ENCODE results near the gene CBX6. TPM values are rescaled to one million over a fixed set of nuclear protein-coding genes. Genes with fewer than 3 reads are reported as not detected.

Gene CBX6
- total and polyA plus RNA-seq, 2 donors from 2014 or later, result 24.9 to 113 TPM

DNA sequence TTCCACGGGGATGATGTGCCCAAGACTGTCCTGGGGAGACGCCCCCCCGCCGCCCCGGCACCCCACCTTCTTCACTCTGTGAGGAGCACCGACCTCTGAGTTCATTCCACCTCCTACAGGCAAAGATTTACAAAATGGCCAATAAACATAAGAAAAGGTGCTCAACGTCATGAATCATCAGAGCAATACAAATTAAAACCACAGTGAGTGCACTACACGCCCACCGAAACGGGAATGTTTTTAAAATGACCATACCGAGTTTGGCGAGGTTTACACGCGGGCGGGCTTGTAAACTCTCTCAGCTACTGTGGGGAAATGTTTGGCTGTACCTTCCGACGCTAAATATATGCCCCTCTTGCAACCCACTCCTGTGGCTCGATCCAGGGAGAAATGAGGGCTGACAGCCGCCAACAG, 36.1 kb downstream of the CBX6 start:
- Histone ChIP-seq H3K27me3 (ENCODE audit: control insufficient read depth, insufficient read depth, low read length) (no peaks in the 10 kb centered on the region), H3K36me3 (ENCODE audit: control insufficient read depth in 2 of 3, insufficient read depth in 3 of 3, low read length in 3 of 3) (no peaks in the 10 kb centered on the region), H3K9me3 (ENCODE audit: control insufficient read depth in 2 of 3, insufficient read depth in 1 of 3, low read length in 3 of 3) (no peaks in the 10 kb centered on the region), H3K27ac (ENCODE audit: low read depth in 2 of 2, low read length in 2 of 2) (no peak overlapping the region), H3K4me3 (ENCODE audit: low read length in 3 of 3) (no peak overlapping the region), H3K4me1 (ENCODE audit: control insufficient read depth in 2 of 3, insufficient read depth in 2 of 3, low read depth in 1 of 3, low read length in 3 of 3) (no peaks in the 10 kb centered on the region), H3K9ac (ENCODE audit: low read length in 3 of 3) (no peak overlapping the region)
- no peak for DNase-seq
- TF ChIP-seq, protein P1, sequence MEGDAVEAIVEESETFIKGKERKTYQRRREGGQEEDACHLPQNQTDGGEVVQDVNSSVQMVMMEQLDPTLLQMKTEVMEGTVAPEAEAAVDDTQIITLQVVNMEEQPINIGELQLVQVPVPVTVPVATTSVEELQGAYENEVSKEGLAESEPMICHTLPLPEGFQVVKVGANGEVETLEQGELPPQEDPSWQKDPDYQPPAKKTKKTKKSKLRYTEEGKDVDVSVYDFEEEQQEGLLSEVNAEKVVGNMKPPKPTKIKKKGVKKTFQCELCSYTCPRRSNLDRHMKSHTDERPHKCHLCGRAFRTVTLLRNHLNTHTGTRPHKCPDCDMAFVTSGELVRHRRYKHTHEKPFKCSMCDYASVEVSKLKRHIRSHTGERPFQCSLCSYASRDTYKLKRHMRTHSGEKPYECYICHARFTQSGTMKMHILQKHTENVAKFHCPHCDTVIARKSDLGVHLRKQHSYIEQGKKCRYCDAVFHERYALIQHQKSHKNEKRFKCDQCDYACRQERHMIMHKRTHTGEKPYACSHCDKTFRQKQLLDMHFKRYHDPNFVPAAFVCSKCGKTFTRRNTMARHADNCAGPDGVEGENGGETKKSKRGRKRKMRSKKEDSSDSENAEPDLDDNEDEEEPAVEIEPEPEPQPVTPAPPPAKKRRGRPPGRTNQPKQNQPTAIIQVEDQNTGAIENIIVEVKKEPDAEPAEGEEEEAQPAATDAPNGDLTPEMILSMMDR (IDR thresholded peaks at IDR 0.05; ENCODE audit: borderline replicate concordance, extremely low read depth, insufficient read depth), result no peak
- intact Hi-C loops (cut with DNase I), result no loop called here
- FAIRE-seq, result no peak

DNA sequence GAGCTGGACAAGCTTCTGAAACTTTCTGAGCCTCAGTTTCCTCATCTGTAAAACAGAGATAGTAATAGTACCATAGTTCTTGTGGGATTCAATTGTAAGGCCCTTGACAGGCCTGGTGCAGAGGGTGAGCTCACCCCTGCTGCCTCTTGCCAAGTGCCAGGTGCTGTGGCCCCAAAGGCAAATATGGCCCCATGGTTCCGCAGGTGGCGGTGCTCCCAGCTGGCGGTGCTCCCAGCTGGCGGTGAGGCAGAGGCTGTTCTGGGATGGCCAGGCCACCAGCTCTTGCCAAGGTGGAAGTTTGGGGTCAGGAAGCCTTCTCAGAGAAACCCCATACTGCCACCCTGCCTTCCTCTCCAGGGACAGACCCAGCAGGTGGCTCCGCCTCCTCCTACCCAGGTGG, 37.0 kb downstream of the CBX6 start:
- H3K27me3 ChIP-seq (ENCODE audit: control insufficient read depth, insufficient read depth, low read length), result no peaks in the 10 kb centered on the region
- no peak for FAIRE-seq
- TF ChIP-seq, protein P1 (IDR thresholded peaks at IDR 0.05; ENCODE audit: borderline replicate concordance, extremely low read depth, insufficient read depth), result no peak

DNA sequence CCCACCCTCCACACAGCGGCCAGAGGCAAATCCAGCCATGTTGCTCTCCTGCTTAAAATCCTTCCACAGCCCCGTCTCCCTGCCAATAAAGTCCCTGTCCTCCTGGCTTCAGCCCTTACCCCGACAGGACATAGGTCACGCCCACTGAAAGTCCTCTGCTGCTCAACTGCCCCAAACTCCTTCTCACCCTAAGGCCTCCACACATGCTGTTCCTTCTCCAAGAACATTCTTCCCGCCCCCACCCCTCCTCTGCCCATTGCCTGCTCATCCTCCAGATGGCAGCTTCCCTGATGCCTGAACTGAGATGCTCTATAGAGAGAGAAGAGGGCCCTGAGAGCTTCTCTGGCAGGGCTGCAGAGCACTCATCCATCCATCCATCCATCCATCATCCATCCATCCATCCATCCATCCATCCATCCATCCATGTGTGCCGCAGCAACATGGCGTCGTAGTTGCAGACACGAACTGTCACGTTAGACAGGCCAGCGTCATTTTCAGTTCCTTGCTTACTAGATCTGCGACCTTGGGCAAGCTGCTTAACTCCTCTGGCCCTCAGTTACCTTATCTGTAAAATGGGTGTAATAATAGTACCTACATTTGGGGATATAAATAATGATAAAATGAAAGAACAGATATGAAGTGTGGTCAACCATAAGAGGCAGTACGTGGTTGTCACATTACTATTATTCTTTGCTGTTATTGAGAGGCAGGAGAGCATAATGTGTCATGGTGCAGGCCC, 37.6 kb downstream of the CBX6 start:
- FAIRE-seq (no peak), DNase-seq (no peak)
- H3K9ac ChIP-seq (ENCODE audit: low read length in 3 of 3), result no peak overlapping the region
- TF ChIP-seq, protein P1 (IDR thresholded peaks at IDR 0.05; ENCODE audit: borderline replicate concordance, extremely low read depth, insufficient read depth), result no peak
- no peak overlapping the region for H3K27ac ChIP-seq (ENCODE audit: low read depth in 2 of 2, low read length in 2 of 2)
- H3K4me1 ChIP-seq (ENCODE audit: control insufficient read depth in 2 of 3, insufficient read depth in 2 of 3, low read depth in 1 of 3, low read length in 3 of 3), result no peaks in the 10 kb centered on the region
- intact Hi-C loops (cut with DNase I), result no loop called here
- no peaks in the 10 kb centered on the region for H3K36me3 ChIP-seq (ENCODE audit: control insufficient read depth in 2 of 3, insufficient read depth in 3 of 3, low read length in 3 of 3)
- H3K4me3 ChIP-seq (ENCODE audit: low read length in 3 of 3), result no peak overlapping the region
- no peaks in the 10 kb centered on the region for H3K27me3 ChIP-seq (ENCODE audit: control insufficient read depth, insufficient read depth, low read length)
- no peaks in the 10 kb centered on the region for H3K9me3 ChIP-seq (ENCODE audit: control insufficient read depth in 2 of 3, insufficient read depth in 1 of 3, low read length in 3 of 3)

More for the DNA sequence above, 37.0 kb downstream of the CBX6 start:
- no peaks in the 10 kb centered on the region for H3K4me1 ChIP-seq (ENCODE audit: control insufficient read depth in 2 of 3, insufficient read depth in 2 of 3, low read depth in 1 of 3, low read length in 3 of 3)
- H3K9ac ChIP-seq (ENCODE audit: low read length in 3 of 3), result no peak overlapping the region
- H3K9me3 ChIP-seq (ENCODE audit: control insufficient read depth in 2 of 3, insufficient read depth in 1 of 3, low read length in 3 of 3), result no peaks in the 10 kb centered on the region
- DNase-seq, result no peak
- no peak overlapping the region for H3K27ac ChIP-seq (ENCODE audit: low read depth in 2 of 2, low read length in 2 of 2)
- no peaks in the 10 kb centered on the region for H3K36me3 ChIP-seq (ENCODE audit: control insufficient read depth in 2 of 3, insufficient read depth in 3 of 3, low read length in 3 of 3)
- H3K4me3 ChIP-seq (ENCODE audit: low read length in 3 of 3), result no peak overlapping the region
- intact Hi-C loops (cut with DNase I), result no loop called here

Data from kidney (tissue), 14 donors.